Endothelial cell of umbilical vein (primary cell): Measurements from ENCODE around the gene YARS1. TPM values are rescaled to one million over a fixed set of nuclear protein-coding genes. Genes with fewer than 3 reads are reported as not detected.

Source experiments
- BruUV-seq: library from RNA; stranded (reverse); fragments of 400-500 nt; replicated peaks from 2 replicates; lab custom pipeline; 2021; lab: Mats Ljungman, UMichigan
- CTCF ChIA-PET: fragments of 300-600, 350-600 bp; sonication (Branson Sonifier 250); formaldehyde crosslinking; loops from one replicate; lab custom pipeline; 2021; ENCODE audit warnings: antibody characterized with exemption, inconsistent platforms; lab: Charles Lee
- POLR2A ChIA-PET: fragments of 300-600, 350-600 bp; sonication (Branson Sonifier 250); formaldehyde crosslinking; loops from one replicate; lab custom pipeline; 2021; ENCODE audit warnings: antibody characterized with exemption, inconsistent platforms; lab: Charles Lee
- DNase-seq: peaks from one replicate; pipeline ENCODE4 v3.0.0-alpha.2; 2011; ENCODE audit warnings: low read depth, low spot score
- FAIRE-seq: peaks from 2 replicates; lab custom pipeline; 2011; peaks lifted over from hg19 to GRCh38; lab: Jason Lieb, UNC
- H2AFZ ChIP-seq: 2 replicates; pipeline ENCODE4 v1.6.0; 2012; ENCODE audit warnings: low read depth, low read length, control low read depth, inconsistent platforms
- H3K27ac ChIP-seq: 2 replicates; pipeline ENCODE4 v1.5.1; 2011; ENCODE audit warnings: low read depth, mild to moderate bottlenecking, control low read depth, low read length, moderate library complexity; ENCODE audit not compliant: insufficient read depth
- H3K27me3 ChIP-seq, 2 experiments: 2 replicates each; pipeline versions ENCODE4 v1.6.0 to v1.6.1; 2011; ENCODE audit warnings: low read length in 2 of 2, mixed read lengths in 1 of 2; ENCODE audit not compliant: control insufficient read depth in 2 of 2, insufficient read depth in 2 of 2
- H3K36me3 ChIP-seq, 2 experiments: 2 replicates in 1 of 2; 3 replicates in 1 of 2; pipeline ENCODE4 v1.5.1; 2011; ENCODE audit warnings: low read length in 2 of 2, mild to moderate bottlenecking in 1 of 2, moderate library complexity in 1 of 2; ENCODE audit not compliant: control insufficient read depth in 2 of 2, insufficient read depth in 2 of 2; ENCODE audit errors: extremely low read depth in 1 of 2
- H3K4me1 ChIP-seq: 3 replicates; pipeline ENCODE4 v1.5.1; 2011; ENCODE audit warnings: mild to moderate bottlenecking, low read length; ENCODE audit not compliant: control insufficient read depth, insufficient read depth; ENCODE audit errors: extremely low read depth
- H3K4me2 ChIP-seq: 2 replicates; pipeline ENCODE4 v1.6.1; 2011; ENCODE audit warnings: low read length, control low read depth, mixed read lengths; ENCODE audit not compliant: insufficient read depth
- H3K4me3 ChIP-seq, 3 experiments: fragments of 200-600 bp in 1 of 3; sonication (generic), shearing (Covaris generic) in 1 of 3; replicated peaks in 1 of 3; 2 replicates each; pipeline ENCODE4 v1.5.1; 2011 to 2016; ENCODE audit warnings: control low read depth in 3 of 3, low read length in 3 of 3, mild to moderate bottlenecking in 2 of 3, inconsistent platforms in 1 of 3, low read depth in 1 of 3, moderate library complexity in 1 of 3; ENCODE audit not compliant: insufficient read depth in 1 of 3
- H3K79me2 ChIP-seq: 2 replicates; pipeline ENCODE4 v1.6.0; 2012; ENCODE audit warnings: low read length, inconsistent platforms; ENCODE audit not compliant: control insufficient read depth, insufficient read depth
- H3K9ac ChIP-seq: replicated peaks from 2 replicates; pipeline ENCODE3; 2011; ENCODE audit warnings: low read length, control low read depth; ENCODE audit not compliant: insufficient read depth; ENCODE audit errors: extremely low read depth
- H3K9me1 ChIP-seq: replicated peaks from 3 replicates; pipeline ENCODE4 v1.6.0; 2011; ENCODE audit warnings: mild to moderate bottlenecking, low read length; ENCODE audit not compliant: control insufficient read depth, insufficient read depth; ENCODE audit errors: extremely low read depth
- H3K9me3 ChIP-seq: replicated peaks from 2 replicates; pipeline ENCODE4 v1.5.1; 2012; ENCODE audit warnings: low read length, inconsistent platforms; ENCODE audit not compliant: control insufficient read depth, insufficient read depth
- H4K20me1 ChIP-seq: replicated peaks from 2 replicates; pipeline ENCODE3; 2011; ENCODE audit warnings: mild to moderate bottlenecking, low read length; ENCODE audit not compliant: control insufficient read depth, insufficient read depth; ENCODE audit errors: extremely low read depth
- CTCF ChIP-seq, 2 donors: IDR thresholded peaks; 1 replicate in 1 of 2; 2 replicates in 1 of 2; pipeline ENCODE4 v1.5.1; 2011; ENCODE audit warnings: low read length in 2 of 2, mild to moderate bottlenecking in 2 of 2, moderate library complexity in 2 of 2, control low read depth in 1 of 2, inconsistent platforms in 1 of 2, low read depth in 1 of 2; ENCODE audit not compliant: insufficient read depth in 1 of 2; ENCODE audit errors: extremely low read depth in 1 of 2
- EZH2 ChIP-seq: IDR thresholded peaks from 2 replicates; pipeline ENCODE4 v1.6.1; 2012; ENCODE audit warnings: borderline replicate concordance, low read depth, mild to moderate bottlenecking, moderate library complexity, low read length, inconsistent platforms; ENCODE audit not compliant: severe bottlenecking
- FOS ChIP-seq: IDR thresholded peaks from 2 replicates; pipeline ENCODE4 v1.6.1; 2011; ENCODE audit warnings: mild to moderate bottlenecking, low read length, moderate library complexity, borderline replicate concordance; ENCODE audit not compliant: insufficient read depth
- GATA2 ChIP-seq: IDR thresholded peaks from 2 replicates; pipeline ENCODE4 v1.7.0; 2011; ENCODE audit warnings: low read depth, mild to moderate bottlenecking, moderate library complexity, mixed read lengths, low read length; ENCODE audit not compliant: insufficient read length, insufficient read depth
- JUN ChIP-seq: IDR thresholded peaks from 2 replicates; pipeline ENCODE4 v1.6.1; 2011; ENCODE audit warnings: borderline replicate concordance, low read depth; ENCODE audit not compliant: insufficient read length, insufficient read depth
- MAX ChIP-seq: IDR thresholded peaks from 2 replicates; pipeline ENCODE4 v1.6.1; 2011; ENCODE audit not compliant: insufficient read depth, insufficient read length
- MYC ChIP-seq: IDR thresholded peaks from one replicate; pipeline ENCODE4 v1.6.1; 2011; ENCODE audit warnings: mild to moderate bottlenecking, low read depth, low read length
- POLR2A ChIP-seq: IDR thresholded peaks from 2 replicates; pipeline ENCODE4 v1.6.1; 2012; ENCODE audit warnings: low read depth, mild to moderate bottlenecking, control low read depth, low read length
- POLR2AphosphoS5 ChIP-seq: IDR thresholded peaks from 2 replicates; pipeline ENCODE4 v1.6.1; 2012; ENCODE audit warnings: low read depth, mild to moderate bottlenecking, control low read depth, low read length, moderate library complexity; ENCODE audit not compliant: insufficient read depth
- dilution Hi-C: fragments of 300-500 bp; cut with MboI; formaldehyde crosslinking; loops from one replicate; pipeline ENCODE4 v1.15.0; 2019; ENCODE audit warnings: low sequenced_read_pairs; ENCODE audit not compliant: extremely low pct_ligation_motif_present
- intact Hi-C: fragments of 100-400 bp; cut with micrococcal nuclease; formaldehyde crosslinking; loops from one replicate; pipeline ENCODE4 v1.10.0; 2022
- polyA plus RNA-seq, 4 experiments: library from polyadenylated mRNA; depleted of rRNA in 3 of 4; stranded (reverse) in 3 of 4; unstranded in 1 of 4; fragments of >200 nt; gene quantifications; 2 replicates each; pipeline versions ENCODE4 v1.2.1 to v1.2.3, GENCODE V29; 2011 to 2012; ENCODE audit warnings: missing spikeins in 1 of 4
- total RNA-seq: library from RNA; stranded (reverse); gene quantifications from 2 replicates; pipeline ENCODE4 v1.2.3, GENCODE V29; 2021

YARS1 gene
- total and polyA plus RNA-seq, 2 donors (not counting 3 experiments of a cell fraction or from before 2014, with no cell fraction given) = 38.2 to 144 TPM

GRCh38 chr1:32865639-32866405 lies 48.7 kb upstream of the YARS1 start:
- ChIA-PET POLR2A (interaction anchor here (0.7 kb wide), 1 partner anchor 56 kb away, joined by 3 read pairs; no protein-coding TSS in a partner anchor), CTCF (interaction anchor here (1.3 kb wide), 1 partner anchor 9 kb away, joined by 3 read pairs; no protein-coding TSS in a partner anchor)
- Histone ChIP-seq H3K27me3 (peaks cover 0 to 2% of the 10 kb centered on the region in 2 experiments), H3K9me3 (no peaks in the 10 kb centered on the region), H3K4me3 (no peak overlapping the region), H3K4me1 (peaks cover 9% of the 10 kb centered on the region), H3K79me2 (no peaks in the 10 kb centered on the region), H3K4me2 (no peak overlapping the region), H2AFZ (no peak overlapping the region), H3K9ac (no peak overlapping the region), H3K36me3 (no peaks in the 10 kb centered on the region), H3K9me1 (no peaks in the 10 kb centered on the region), H4K20me1 (no peaks in the 10 kb centered on the region), H3K27ac (no peak overlapping the region)
- intact Hi-C loops (no loop called here), dilution Hi-C loops (no loop called here)
- no peak for TF ChIP-seq MAX
- TF ChIP-seq POLR2AphosphoS5 = no peak
- TF ChIP-seq CTCF (IDR thresholded peaks at IDR 0.05; ENCODE audit: extremely low read depth in 1 of 2, insufficient read depth in 1 of 2, low read depth in 1 of 2, low read length in 2 of 2) = no peak
- TF ChIP-seq JUN = no peak
- TF ChIP-seq FOS = no peak
- no peak for TF ChIP-seq EZH2
- TF ChIP-seq POLR2A = no peak
- no peak for TF ChIP-seq MYC
- no peak for TF ChIP-seq GATA2
- FAIRE-seq (no peak), DNase-seq (no peak)
- BruUV-seq = no TSS peak
